ENCODE results near the gene SERPINA7.

GRCh38 chrX:106023947-106024346, 14.6 kb downstream of the SERPINA7 start:
- TF ChIP-seq CTCF (IDR thresholded peaks at IDR 0.05; ENCODE audit: low read length) (no peak), EZH2 (IDR thresholded peaks at IDR 0.05; ENCODE audit: borderline replicate concordance, low read length) (no peak)

All from OCI-LY1 (cell line).